Neutrophil (primary cell): ENCODE measurements around the gene HOXD1.

Experiments
- H3K27ac ChIP-seq: fragments of 200-600 bp; sonication (generic); 2 replicates; pipeline ENCODE4 v1.5.1; 2016; ENCODE audit warnings: mild to moderate bottlenecking, moderate library complexity
- H3K27me3 ChIP-seq: fragments of 200-600 bp; sonication (generic); 2 replicates; pipeline ENCODE4 v1.6.0; 2016; ENCODE audit warnings: mild to moderate bottlenecking
- H3K36me3 ChIP-seq: fragments of 200-600 bp; sonication (generic); 2 replicates; pipeline ENCODE4 v1.5.1; 2017
- H3K4me1 ChIP-seq, 2 experiments: fragments of 200-600 bp in 1 of 2; sonication (generic) in 1 of 2; 1 replicate in 1 of 2; 2 replicates in 1 of 2; pipeline versions ENCODE4 v1.5.1 to v1.6.1; 2013 to 2016; ENCODE audit warnings: low read depth in 1 of 2, low read length in 1 of 2, mild to moderate bottlenecking in 1 of 2, moderate library complexity in 1 of 2; ENCODE audit not compliant: control insufficient read depth in 1 of 2, insufficient read depth in 1 of 2
- H3K4me3 ChIP-seq, 2 experiments: fragments of 200-600 bp in 1 of 2; sonication (generic) in 1 of 2; 1 replicate in 1 of 2; 2 replicates in 1 of 2; pipeline ENCODE4 v1.5.1; 2013 to 2016; ENCODE audit warnings: low read depth in 1 of 2, low read length in 1 of 2, mild to moderate bottlenecking in 1 of 2, moderate library complexity in 1 of 2
- H3K9me3 ChIP-seq: fragments of 200-600 bp; sonication (generic); 2 replicates; pipeline ENCODE4 v1.5.1; 2016
- CTCF ChIP-seq: fragments of 200-600 bp; sonication (generic); IDR thresholded peaks from 2 replicates; pipeline ENCODE4 v1.5.1; 2016; ENCODE audit warnings: antibody characterized with exemption

The HOXD1 gene

DNA sequence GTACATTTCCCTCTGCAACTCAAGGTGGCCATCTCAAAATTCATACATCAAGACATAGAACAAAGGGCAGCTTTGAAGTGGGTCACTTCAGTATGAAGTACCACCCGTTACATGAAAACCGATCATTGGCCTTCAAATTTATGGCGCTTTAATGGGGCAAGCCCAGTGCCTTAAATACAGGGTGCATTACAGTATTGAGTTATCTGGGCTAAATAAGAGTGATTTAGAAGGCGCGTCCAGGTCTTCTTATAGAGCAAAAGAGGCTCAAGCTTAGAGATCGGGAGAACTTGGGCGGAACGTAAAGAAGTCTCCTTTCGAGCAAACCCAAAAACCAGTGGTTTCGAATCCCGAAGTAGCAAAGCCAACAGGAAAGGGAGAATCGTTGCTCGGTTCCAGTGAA, 24.3 kb upstream of the HOXD1 start:
- H3K36me3 ChIP-seq = no peaks in the 10 kb centered on the region
- no peaks in the 10 kb centered on the region for H3K9me3 ChIP-seq
- H3K27ac ChIP-seq = no peak overlapping the region
- peaks cover 4 to 7% of the 10 kb centered on the region in 2 experiments for H3K4me1 ChIP-seq
- peaks cover 100% of the 10 kb centered on the region for H3K27me3 ChIP-seq
- TF ChIP-seq CTCF = no peak
- no peak overlapping the region for H3K4me3 ChIP-seq

DNA sequence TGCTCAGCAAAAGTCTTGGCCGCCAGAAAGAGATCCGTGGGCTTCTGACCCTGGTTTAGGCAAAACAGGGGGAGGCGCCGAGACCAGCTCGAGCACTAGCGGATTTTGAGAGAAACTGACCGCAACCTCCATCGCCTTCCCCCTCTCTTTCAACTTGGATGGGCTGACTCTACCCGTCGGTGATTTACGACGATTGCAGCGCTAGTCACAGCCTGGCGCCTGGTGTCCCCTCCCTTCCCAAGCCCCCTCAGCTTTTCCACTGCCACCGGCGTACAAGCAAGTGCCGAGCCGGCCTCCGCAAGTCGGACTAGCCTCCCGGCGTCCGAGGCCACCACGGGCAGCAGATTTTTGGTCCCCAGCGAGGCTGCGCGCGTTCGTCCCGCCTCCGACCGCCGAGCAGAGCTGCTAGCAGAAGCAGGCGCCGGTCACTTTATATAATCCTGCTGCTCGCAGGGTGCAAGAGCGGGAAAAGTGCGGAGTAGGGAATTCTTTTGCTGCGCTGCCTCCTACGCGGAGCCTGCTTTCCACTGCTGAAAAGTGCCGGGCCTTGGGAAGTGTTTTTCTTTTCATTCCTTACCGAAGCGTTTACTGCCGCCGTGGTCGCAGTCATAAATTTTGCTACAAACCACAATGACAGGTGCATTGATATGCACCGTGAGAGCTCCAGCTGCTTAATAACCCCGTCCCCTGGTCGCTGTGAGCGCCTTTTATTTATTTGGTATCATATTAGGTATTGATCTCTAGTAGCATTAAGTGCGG, 23.7 kb upstream of the HOXD1 start:
- Histone ChIP-seq H3K27me3 (peaks cover 100% of the 10 kb centered on the region), H3K9me3 (no peaks in the 10 kb centered on the region), H3K4me3 (no peak overlapping the region), H3K4me1 (peaks cover 4 to 7% of the 10 kb centered on the region in 2 experiments), H3K27ac (no peak overlapping the region), H3K36me3 (no peaks in the 10 kb centered on the region)
- no peak for TF ChIP-seq CTCF

DNA sequence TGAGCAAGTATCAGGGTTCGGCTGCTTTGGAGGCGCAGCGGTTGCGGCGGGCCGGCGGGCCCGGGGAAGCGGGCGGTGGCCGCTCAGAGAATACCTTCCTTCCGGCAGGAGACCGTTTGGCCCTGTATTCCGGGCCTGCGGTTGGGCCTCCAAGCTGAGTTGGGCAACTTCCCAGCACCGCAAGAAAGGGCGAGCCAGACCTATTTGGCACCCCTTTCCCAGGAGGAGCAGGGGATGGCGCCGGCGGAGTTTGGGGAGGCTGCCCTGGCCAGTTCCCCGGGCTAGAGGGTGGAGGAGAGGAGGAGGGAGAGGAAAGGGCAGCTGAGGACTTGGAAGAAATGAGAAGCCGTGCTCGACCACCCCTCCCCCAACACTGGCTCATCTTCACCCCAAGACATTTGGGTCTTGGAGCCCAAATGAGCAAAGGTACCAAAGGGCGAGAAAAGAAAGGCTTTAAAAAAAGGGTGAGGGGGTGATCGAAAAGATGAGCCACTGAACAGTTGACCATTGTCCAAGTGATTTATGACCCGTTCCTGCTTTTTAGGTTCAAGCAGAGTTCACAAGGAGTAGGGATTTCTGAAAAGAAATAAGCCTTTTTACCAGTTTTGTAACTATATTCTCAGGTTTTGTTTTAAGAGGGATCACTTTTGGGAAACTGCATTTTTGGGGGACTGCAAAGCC, 23.0 kb upstream of the HOXD1 start:
- Histone ChIP-seq H3K27ac (no peak overlapping the region), H3K4me1 (peaks cover 4 to 7% of the 10 kb centered on the region in 2 experiments), H3K27me3 (peaks cover 100% of the 10 kb centered on the region), H3K36me3 (no peaks in the 10 kb centered on the region), H3K4me3 (no peak overlapping the region), H3K9me3 (no peaks in the 10 kb centered on the region)
- no peak for TF ChIP-seq CTCF

GRCh38 chr2:176166272-176166671, 22.2 kb upstream of the HOXD1 start:
- H3K27me3 ChIP-seq = peaks cover 100% of the 10 kb centered on the region
- H3K27ac ChIP-seq = no peak overlapping the region
- peaks cover 4 to 7% of the 10 kb centered on the region in 2 experiments for H3K4me1 ChIP-seq
- TF ChIP-seq CTCF = no peak
- no peaks in the 10 kb centered on the region for H3K9me3 ChIP-seq
- H3K4me3 ChIP-seq = no peak overlapping the region
- H3K36me3 ChIP-seq = no peaks in the 10 kb centered on the region

GRCh38 chr2:176167398-176167797, 21.1 kb upstream of the HOXD1 start:
- Histone ChIP-seq H3K9me3 (no peaks in the 10 kb centered on the region), H3K27ac (no peak overlapping the region), H3K4me1 (peaks cover 4 to 7% of the 10 kb centered on the region in 2 experiments), H3K4me3 (no peak overlapping the region), H3K27me3 (peaks cover 100% of the 10 kb centered on the region), H3K36me3 (no peaks in the 10 kb centered on the region)
- no peak for TF ChIP-seq CTCF
